Tibial nerve (tissue), 3 donors: ENCODE measurements around the gene RBKS.

Experiments used
- POLR2A ChIP-seq, 2 donors: fragments of 450-650 bp; IDR thresholded peaks; one replicate each; pipeline ENCODE4 v1.6.1; 2017; ENCODE audit warnings: antibody characterized with exemption in 2 of 2, mild to moderate bottlenecking in 2 of 2, moderate library complexity in 2 of 2
- TF ChIP-seq, protein P1 (sequence below), 5 experiments: fragments of 200-600 bp in 3 of 5; fragments of 450-650 bp in 2 of 5; sonication (generic) in 3 of 5; IDR thresholded peaks; one replicate each; pipeline ENCODE4 v1.5.1; 2016 to 2019; ENCODE audit warnings: antibody characterized with exemption in 5 of 5, mild to moderate bottlenecking in 3 of 5, moderate library complexity in 2 of 5

GRCh38 chr2:27824401-27824800 lies 65.8 kb downstream of the RBKS start:
- TF ChIP-seq, protein P1, sequence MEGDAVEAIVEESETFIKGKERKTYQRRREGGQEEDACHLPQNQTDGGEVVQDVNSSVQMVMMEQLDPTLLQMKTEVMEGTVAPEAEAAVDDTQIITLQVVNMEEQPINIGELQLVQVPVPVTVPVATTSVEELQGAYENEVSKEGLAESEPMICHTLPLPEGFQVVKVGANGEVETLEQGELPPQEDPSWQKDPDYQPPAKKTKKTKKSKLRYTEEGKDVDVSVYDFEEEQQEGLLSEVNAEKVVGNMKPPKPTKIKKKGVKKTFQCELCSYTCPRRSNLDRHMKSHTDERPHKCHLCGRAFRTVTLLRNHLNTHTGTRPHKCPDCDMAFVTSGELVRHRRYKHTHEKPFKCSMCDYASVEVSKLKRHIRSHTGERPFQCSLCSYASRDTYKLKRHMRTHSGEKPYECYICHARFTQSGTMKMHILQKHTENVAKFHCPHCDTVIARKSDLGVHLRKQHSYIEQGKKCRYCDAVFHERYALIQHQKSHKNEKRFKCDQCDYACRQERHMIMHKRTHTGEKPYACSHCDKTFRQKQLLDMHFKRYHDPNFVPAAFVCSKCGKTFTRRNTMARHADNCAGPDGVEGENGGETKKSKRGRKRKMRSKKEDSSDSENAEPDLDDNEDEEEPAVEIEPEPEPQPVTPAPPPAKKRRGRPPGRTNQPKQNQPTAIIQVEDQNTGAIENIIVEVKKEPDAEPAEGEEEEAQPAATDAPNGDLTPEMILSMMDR (IDR thresholded peaks at IDR 0.05) = no peak
- TF ChIP-seq POLR2A (IDR thresholded peaks at IDR 0.05) = no peak
